K562 (cell line): ENCODE measurements around the gene BCR.

Source experiments
- EZH2 ChIP-seq: IDR thresholded peaks from 2 replicates; pipeline ENCODE4 v1.6.1; 2012; ENCODE audit warnings: low read depth, mild to moderate bottlenecking, inconsistent platforms, low read length, borderline replicate concordance
- RAD51 ChIP-seq: fragments of 450-650 bp; IDR thresholded peaks from 2 replicates; pipeline ENCODE4 v1.7.1; 2016; ENCODE audit warnings: low read depth, mild to moderate bottlenecking, borderline replicate concordance
- RB1 ChIP-seq: fragments of 450-650 bp; IDR thresholded peaks from 2 replicates; pipeline ENCODE4 v1.6.1; 2017; ENCODE audit warnings: low read depth, mild to moderate bottlenecking
- SETDB1 ChIP-seq: IDR thresholded peaks from one replicate; pipeline ENCODE4 v1.6.1; 2012; ENCODE audit warnings: low read length, control low read depth, inconsistent platforms
- SMARCC2 ChIP-seq: fragments of 450-650 bp; IDR thresholded peaks from 2 replicates; pipeline ENCODE4 v1.6.1; 2017; ENCODE audit warnings: antibody characterized with exemption, moderate library complexity, mild to moderate bottlenecking, low read depth
- SMC3 ChIP-seq: conservative IDR thresholded peaks from 2 replicates; pipeline ENCODE4 v1.6.1; 2011; ENCODE audit warnings: low read depth, low read length, improper control_type of control experiment; ENCODE audit not compliant: insufficient read depth
- ZKSCAN1 ChIP-seq: fragments of 150-350 bp; IDR thresholded peaks from 2 replicates; pipeline ENCODE4 v1.6.1; 2016; ENCODE audit warnings: low read depth, low read length
- TF ChIP-seq, protein P1 (sequence below): fragments of 450-650 bp; IDR thresholded peaks from 2 replicates; pipeline ENCODE4 v1.6.1; 2016
- TF ChIP-seq, protein P2 (sequence below), 2 experiments: fragments of 450-650 bp; formaldehyde crosslinking in 1 of 2; IDR thresholded peaks; 2 replicates each; pipeline versions ENCODE4 v1.4.0 to v1.6.1; 2014 to 2020; ENCODE audit warnings: mild to moderate bottlenecking in 2 of 2, borderline replicate concordance in 1 of 2, low read depth in 1 of 2
- TF ChIP-seq, protein P3 (sequence below), 3 experiments: IDR thresholded peaks in 2 of 3; conservative IDR thresholded peaks in 1 of 3; 2 replicates each; pipeline ENCODE4 v1.5.1; 2011 to 2012; ENCODE audit warnings: low read length in 3 of 3, mild to moderate bottlenecking in 3 of 3, control low read depth in 2 of 3, improper control_type of control experiment in 1 of 3, inconsistent platforms in 1 of 3, low read depth in 1 of 3, mixed read lengths in 1 of 3, moderate library complexity in 1 of 3; ENCODE audit not compliant: insufficient read depth in 2 of 3

DNA sequence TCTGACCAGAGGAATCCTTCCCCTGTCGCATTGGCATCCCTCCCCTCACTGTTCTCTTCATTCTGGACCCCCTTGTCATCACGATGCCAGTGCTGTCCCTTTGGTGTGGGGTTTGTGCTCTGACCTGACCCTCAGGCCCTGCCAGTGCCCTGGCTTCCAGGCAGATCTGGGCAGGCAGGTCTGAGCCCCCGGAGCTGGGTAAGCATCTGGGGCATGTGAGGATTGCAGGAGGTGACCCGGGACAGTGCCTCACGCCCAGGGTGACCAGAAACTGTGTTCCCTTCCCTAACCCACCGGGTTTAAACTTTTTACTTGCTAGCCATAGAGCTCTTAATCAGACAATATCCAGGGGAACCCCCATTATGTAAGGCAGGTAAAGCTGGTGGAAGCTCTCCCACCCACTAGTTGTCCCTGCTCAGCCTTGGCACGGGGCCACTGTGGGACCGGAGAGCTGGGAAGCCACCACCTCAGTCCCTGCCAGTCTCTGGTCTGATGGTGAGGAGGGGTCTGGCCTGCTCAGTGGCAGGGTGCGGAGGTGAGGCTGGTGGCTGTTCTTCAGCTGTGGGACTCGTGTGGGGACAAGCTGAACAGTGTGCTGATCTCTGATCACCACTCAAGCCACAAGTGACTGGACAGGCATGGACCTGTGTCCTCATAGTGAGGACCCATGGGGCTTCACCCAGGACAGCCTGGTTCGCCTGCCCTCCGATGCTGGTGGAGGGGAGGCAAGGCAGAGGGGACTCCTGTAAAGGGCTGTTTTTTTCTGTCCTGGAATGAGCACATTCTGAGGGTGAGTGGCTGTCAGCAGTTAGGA lies 38.0 kb downstream of the BCR start:
- TF ChIP-seq EZH2 = no peak
- no peak for TF ChIP-seq RB1
- TF ChIP-seq, protein P1, sequence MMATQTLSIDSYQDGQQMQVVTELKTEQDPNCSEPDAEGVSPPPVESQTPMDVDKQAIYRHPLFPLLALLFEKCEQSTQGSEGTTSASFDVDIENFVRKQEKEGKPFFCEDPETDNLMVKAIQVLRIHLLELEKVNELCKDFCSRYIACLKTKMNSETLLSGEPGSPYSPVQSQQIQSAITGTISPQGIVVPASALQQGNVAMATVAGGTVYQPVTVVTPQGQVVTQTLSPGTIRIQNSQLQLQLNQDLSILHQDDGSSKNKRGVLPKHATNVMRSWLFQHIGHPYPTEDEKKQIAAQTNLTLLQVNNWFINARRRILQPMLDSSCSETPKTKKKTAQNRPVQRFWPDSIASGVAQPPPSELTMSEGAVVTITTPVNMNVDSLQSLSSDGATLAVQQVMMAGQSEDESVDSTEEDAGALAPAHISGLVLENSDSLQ = no peak
- TF ChIP-seq, protein P2, sequence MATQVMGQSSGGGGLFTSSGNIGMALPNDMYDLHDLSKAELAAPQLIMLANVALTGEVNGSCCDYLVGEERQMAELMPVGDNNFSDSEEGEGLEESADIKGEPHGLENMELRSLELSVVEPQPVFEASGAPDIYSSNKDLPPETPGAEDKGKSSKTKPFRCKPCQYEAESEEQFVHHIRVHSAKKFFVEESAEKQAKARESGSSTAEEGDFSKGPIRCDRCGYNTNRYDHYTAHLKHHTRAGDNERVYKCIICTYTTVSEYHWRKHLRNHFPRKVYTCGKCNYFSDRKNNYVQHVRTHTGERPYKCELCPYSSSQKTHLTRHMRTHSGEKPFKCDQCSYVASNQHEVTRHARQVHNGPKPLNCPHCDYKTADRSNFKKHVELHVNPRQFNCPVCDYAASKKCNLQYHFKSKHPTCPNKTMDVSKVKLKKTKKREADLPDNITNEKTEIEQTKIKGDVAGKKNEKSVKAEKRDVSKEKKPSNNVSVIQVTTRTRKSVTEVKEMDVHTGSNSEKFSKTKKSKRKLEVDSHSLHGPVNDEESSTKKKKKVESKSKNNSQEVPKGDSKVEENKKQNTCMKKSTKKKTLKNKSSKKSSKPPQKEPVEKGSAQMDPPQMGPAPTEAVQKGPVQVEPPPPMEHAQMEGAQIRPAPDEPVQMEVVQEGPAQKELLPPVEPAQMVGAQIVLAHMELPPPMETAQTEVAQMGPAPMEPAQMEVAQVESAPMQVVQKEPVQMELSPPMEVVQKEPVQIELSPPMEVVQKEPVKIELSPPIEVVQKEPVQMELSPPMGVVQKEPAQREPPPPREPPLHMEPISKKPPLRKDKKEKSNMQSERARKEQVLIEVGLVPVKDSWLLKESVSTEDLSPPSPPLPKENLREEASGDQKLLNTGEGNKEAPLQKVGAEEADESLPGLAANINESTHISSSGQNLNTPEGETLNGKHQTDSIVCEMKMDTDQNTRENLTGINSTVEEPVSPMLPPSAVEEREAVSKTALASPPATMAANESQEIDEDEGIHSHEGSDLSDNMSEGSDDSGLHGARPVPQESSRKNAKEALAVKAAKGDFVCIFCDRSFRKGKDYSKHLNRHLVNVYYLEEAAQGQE (IDR thresholded peaks at IDR 0.05; ENCODE audit: borderline replicate concordance) = no peak
- TF ChIP-seq, protein P2 (CRISPR knock-in tag; IDR thresholded peaks at IDR 0.05; ENCODE audit: low read depth) = no peak
- TF ChIP-seq, protein P3, sequence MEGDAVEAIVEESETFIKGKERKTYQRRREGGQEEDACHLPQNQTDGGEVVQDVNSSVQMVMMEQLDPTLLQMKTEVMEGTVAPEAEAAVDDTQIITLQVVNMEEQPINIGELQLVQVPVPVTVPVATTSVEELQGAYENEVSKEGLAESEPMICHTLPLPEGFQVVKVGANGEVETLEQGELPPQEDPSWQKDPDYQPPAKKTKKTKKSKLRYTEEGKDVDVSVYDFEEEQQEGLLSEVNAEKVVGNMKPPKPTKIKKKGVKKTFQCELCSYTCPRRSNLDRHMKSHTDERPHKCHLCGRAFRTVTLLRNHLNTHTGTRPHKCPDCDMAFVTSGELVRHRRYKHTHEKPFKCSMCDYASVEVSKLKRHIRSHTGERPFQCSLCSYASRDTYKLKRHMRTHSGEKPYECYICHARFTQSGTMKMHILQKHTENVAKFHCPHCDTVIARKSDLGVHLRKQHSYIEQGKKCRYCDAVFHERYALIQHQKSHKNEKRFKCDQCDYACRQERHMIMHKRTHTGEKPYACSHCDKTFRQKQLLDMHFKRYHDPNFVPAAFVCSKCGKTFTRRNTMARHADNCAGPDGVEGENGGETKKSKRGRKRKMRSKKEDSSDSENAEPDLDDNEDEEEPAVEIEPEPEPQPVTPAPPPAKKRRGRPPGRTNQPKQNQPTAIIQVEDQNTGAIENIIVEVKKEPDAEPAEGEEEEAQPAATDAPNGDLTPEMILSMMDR (IDR thresholded peaks at IDR 0.05 in 2 of 3, conservative IDR thresholded peaks at IDR 0.05 in 1 of 3; ENCODE audit: insufficient read depth in 2 of 3, low read depth in 1 of 3, low read length in 3 of 3) = no peak
- no peak for TF ChIP-seq SMARCC2
- TF ChIP-seq SETDB1 = no peak
- TF ChIP-seq ZKSCAN1 = no peak
- TF ChIP-seq RAD51 = no peak
- no peak for TF ChIP-seq SMC3
